ENCODE results near the gene SCRT2. TPM values are rescaled to one million over a fixed set of nuclear protein-coding genes. Genes with fewer than 3 reads are reported as not detected.

SCRT2 gene
- polyA plus RNA-seq, 3 donors: not detected

DNA sequence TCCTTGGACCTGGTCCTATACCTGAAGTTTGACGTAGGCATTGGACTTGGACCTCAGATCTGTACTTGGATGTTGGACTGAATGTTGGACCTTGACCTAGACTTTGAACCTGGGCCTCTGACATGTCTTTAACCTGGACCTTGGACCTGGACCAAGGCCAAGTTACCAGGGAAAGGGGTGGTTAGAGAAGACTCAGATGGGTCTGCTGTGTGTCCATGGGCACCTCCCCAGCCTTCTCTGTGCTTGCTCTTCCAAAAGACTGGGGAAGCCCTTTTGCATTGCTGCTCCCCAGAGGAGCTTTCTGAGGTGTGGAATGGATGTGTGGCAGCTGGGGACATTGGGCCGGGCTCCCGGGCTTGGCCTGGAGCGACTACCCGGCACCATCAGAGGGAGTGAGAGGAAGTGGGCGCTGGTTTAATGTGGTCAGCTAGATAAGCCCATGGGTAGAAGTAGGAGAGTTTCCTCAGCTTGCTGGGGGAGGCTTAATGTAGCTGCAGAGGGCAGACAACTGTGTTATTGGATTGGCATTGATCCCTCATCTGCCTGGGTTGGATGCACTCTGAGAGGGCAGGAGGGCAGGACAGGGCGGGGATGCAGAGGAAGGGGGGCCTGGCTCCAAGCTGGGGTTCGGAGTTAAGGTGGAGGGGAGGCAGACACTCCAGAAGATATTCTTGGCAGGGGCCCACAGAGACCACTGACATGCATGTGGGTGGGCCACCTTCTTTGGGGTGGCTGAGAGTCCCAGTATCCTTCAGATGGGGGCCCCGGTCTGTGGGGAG lies 4.2 kb downstream of the SCRT2 start:
- H3K79me2 ChIP-seq (ENCODE audit: insufficient read depth, low read length): no peaks in the 10 kb centered on the region
- peaks cover 30 to 51% of the 10 kb centered on the region in 2 donors for H3K27me3 ChIP-seq (ENCODE audit: control insufficient read depth in 2 of 2, insufficient read depth in 2 of 2, low read length in 2 of 2)
- no peak overlapping the region for H3K27ac ChIP-seq (ENCODE audit: low read depth in 1 of 2, low read length in 2 of 2)
- H3K9me3 Mint-ChIP-seq: peaks cover 0 to 20% (median 5%) of the 10 kb centered on the region in 7 donors
- no peak overlapping the region for H3K4me2 ChIP-seq (replicated peaks; ENCODE audit: extremely low read depth, low read length, poor library complexity, severe bottlenecking)
- peaks cover 14 to 16% of the 10 kb centered on the region in 2 donors for H3K4me1 ChIP-seq (ENCODE audit: control insufficient read depth in 1 of 2, insufficient read depth in 2 of 2, low read length in 2 of 2)
- H3K9ac ChIP-seq (ENCODE audit: insufficient read depth, low read length, poor library complexity, severe bottlenecking): no peak overlapping the region
- no peaks in the 10 kb centered on the region for H3K36me3 ChIP-seq (replicated peaks in 1 of 2; ENCODE audit: control insufficient read depth in 1 of 2, insufficient read depth in 2 of 2, low read length in 2 of 2)
- H4K20me1 ChIP-seq (ENCODE audit: insufficient read depth, low read length): peaks cover 18% of the 10 kb centered on the region
- TF ChIP-seq, protein P1, sequence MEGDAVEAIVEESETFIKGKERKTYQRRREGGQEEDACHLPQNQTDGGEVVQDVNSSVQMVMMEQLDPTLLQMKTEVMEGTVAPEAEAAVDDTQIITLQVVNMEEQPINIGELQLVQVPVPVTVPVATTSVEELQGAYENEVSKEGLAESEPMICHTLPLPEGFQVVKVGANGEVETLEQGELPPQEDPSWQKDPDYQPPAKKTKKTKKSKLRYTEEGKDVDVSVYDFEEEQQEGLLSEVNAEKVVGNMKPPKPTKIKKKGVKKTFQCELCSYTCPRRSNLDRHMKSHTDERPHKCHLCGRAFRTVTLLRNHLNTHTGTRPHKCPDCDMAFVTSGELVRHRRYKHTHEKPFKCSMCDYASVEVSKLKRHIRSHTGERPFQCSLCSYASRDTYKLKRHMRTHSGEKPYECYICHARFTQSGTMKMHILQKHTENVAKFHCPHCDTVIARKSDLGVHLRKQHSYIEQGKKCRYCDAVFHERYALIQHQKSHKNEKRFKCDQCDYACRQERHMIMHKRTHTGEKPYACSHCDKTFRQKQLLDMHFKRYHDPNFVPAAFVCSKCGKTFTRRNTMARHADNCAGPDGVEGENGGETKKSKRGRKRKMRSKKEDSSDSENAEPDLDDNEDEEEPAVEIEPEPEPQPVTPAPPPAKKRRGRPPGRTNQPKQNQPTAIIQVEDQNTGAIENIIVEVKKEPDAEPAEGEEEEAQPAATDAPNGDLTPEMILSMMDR (IDR thresholded peaks at IDR 0.05): no peak
- H3K27me3 Mint-ChIP-seq (ENCODE audit: low read depth in 3 of 3): peaks cover 53 to 73% (median 55%) of the 10 kb centered on the region in 3 donors
- 28% methylated on average over 9 of the region's 9 CpGs for WGBS (ENCODE audit: insufficient coverage)
- no peak for DNase-seq
- no peak overlapping the region for H3K4me3 ChIP-seq (replicated peaks in 1 of 3; ENCODE audit: low read depth in 2 of 3, low read length in 3 of 3)
- peak overlapping the region in 1 of 2 donors; percentile 64 for H3K4me3 Mint-ChIP-seq
- intact Hi-C loops (cut with micrococcal nuclease): no loop called here
- peaks cover 0 to 15% of the 10 kb centered on the region in 2 donors for H3K9me3 ChIP-seq (replicated peaks in 1 of 2; ENCODE audit: control insufficient read depth in 1 of 2, insufficient read depth in 1 of 2, low read length in 2 of 2)
- no peak overlapping the region for H2AFZ ChIP-seq (ENCODE audit: insufficient read depth, low read depth, low read length, poor library complexity, severe bottlenecking)
- H3K27ac Mint-ChIP-seq: no peak overlapping the region
- H3K36me3 Mint-ChIP-seq: peaks cover 0 to 3% of the 10 kb centered on the region in 2 donors
- peaks cover 22% of the 10 kb centered on the region for H3K4me1 Mint-ChIP-seq

DNA sequence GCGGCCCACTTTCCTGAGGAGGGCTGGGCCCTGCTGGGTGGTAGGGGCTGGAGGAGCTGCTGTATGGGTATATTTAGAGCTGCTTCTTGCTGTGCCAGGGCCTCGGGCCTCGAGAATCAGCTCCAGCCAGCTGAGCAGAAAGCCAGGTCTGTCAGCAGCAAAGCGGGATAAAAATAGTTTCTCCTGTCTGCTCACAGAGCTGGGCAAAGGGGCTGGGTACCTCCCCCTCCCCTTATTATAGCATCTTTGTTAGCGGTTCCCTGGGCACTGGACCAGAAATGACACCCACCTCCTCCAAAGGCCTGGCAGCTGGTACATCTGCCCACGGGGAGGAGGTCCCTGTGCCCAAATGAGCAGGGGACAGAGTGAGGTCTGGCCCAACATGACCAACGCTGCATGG lies 6.0 kb downstream of the SCRT2 start:
- peaks cover 33 to 54% of the 10 kb centered on the region in 2 donors for H3K27me3 ChIP-seq (ENCODE audit: control insufficient read depth in 2 of 2, insufficient read depth in 2 of 2, low read length in 2 of 2)
- Mint-ChIP-seq H3K27ac (no peak overlapping the region), H3K4me1 (peaks cover 11% of the 10 kb centered on the region), H3K27me3 (ENCODE audit: low read depth in 3 of 3) (peaks cover 55 to 73% (median 58%) of the 10 kb centered on the region in 3 donors), H3K9me3 (peaks cover 0 to 12% (median 2%) of the 10 kb centered on the region in 7 donors), H3K36me3 (peaks cover under 1 to 3% of the 10 kb centered on the region in 2 donors), H3K4me3 (no peak overlapping the region)
- TF ChIP-seq, protein P1 (IDR thresholded peaks at IDR 0.05): no peak
- WGBS (ENCODE audit: insufficient coverage): 92% methylated on average over 6 of the region's 7 CpGs
- no peak overlapping the region for H3K4me3 ChIP-seq (replicated peaks in 1 of 3; ENCODE audit: low read depth in 2 of 3, low read length in 3 of 3)
- H4K20me1 ChIP-seq (ENCODE audit: insufficient read depth, low read length): peaks cover under 1% of the 10 kb centered on the region
- intact Hi-C loops (cut with micrococcal nuclease): no loop called here
- H3K4me1 ChIP-seq (ENCODE audit: control insufficient read depth in 1 of 2, insufficient read depth in 2 of 2, low read length in 2 of 2): no peaks in the 10 kb centered on the region
- H3K36me3 ChIP-seq (replicated peaks in 1 of 2; ENCODE audit: control insufficient read depth in 1 of 2, insufficient read depth in 2 of 2, low read length in 2 of 2): no peaks in the 10 kb centered on the region
- no peak overlapping the region for H3K27ac ChIP-seq (ENCODE audit: low read depth in 1 of 2, low read length in 2 of 2)
- no peak for DNase-seq
- H3K9me3 ChIP-seq (replicated peaks in 1 of 2; ENCODE audit: control insufficient read depth in 1 of 2, insufficient read depth in 1 of 2, low read length in 2 of 2): peaks cover 0 to 18% of the 10 kb centered on the region in 2 donors
- H2AFZ ChIP-seq (ENCODE audit: insufficient read depth, low read depth, low read length, poor library complexity, severe bottlenecking): no peak overlapping the region
- no peak overlapping the region for H3K9ac ChIP-seq (ENCODE audit: insufficient read depth, low read length, poor library complexity, severe bottlenecking)
- no peaks in the 10 kb centered on the region for H3K79me2 ChIP-seq (ENCODE audit: insufficient read depth, low read length)
- H3K4me2 ChIP-seq (replicated peaks; ENCODE audit: extremely low read depth, low read length, poor library complexity, severe bottlenecking): no peak overlapping the region
